OCI-LY1 (cell line): ENCODE data around the gene HAVCR1.

Experiments used
- H2AFZ ChIP-seq: fragments of 200-600 bp; sonication (generic), shearing (Covaris generic); 2 replicates; pipeline ENCODE4 v1.6.0; 2014; ENCODE audit warnings: antibody characterized with exemption, mild to moderate bottlenecking, low read length
- H3F3A ChIP-seq: fragments of 200-600 bp; sonication (generic), shearing (Covaris generic); 2 replicates; pipeline ENCODE4 v1.6.0; 2014; ENCODE audit warnings: mild to moderate bottlenecking, antibody characterized with exemption, low read length, moderate library complexity; ENCODE audit not compliant: insufficient read depth
- H3K27ac ChIP-seq: fragments of 200-600 bp; sonication (generic); 2 replicates; pipeline ENCODE4 v1.5.1; 2014; ENCODE audit warnings: low read length, mixed run types, mild to moderate bottlenecking, low read depth; ENCODE audit not compliant: poor library complexity, severe bottlenecking
- H3K27me3 ChIP-seq: fragments of 200-600 bp; sonication (generic); 2 replicates; pipeline ENCODE4 v1.6.0; 2014; ENCODE audit warnings: antibody characterized with exemption, mild to moderate bottlenecking, low read length, moderate library complexity; ENCODE audit not compliant: insufficient read depth
- H3K36me3 ChIP-seq: fragments of 200-600 bp; sonication (generic); 2 replicates; pipeline ENCODE4 v1.6.1; 2014; ENCODE audit warnings: mild to moderate bottlenecking, antibody characterized with exemption, low read length, moderate library complexity, mixed read lengths; ENCODE audit not compliant: insufficient read depth
- H3K4me1 ChIP-seq: fragments of 200-600 bp; sonication (generic); 2 replicates; pipeline ENCODE4 v1.5.1; 2014; ENCODE audit warnings: mild to moderate bottlenecking, low read length, moderate library complexity; ENCODE audit not compliant: insufficient read depth, severe bottlenecking
- H3K4me2 ChIP-seq: fragments of 200-600 bp; sonication (generic), shearing (Covaris generic); 2 replicates; pipeline ENCODE4 v1.6.1; 2014; ENCODE audit warnings: low read length
- H3K4me3 ChIP-seq: fragments of 200-600 bp; sonication (generic); 2 replicates; pipeline ENCODE4 v1.5.1; 2014; ENCODE audit warnings: low read length, low read depth, mild to moderate bottlenecking, mixed read lengths; ENCODE audit not compliant: poor library complexity, severe bottlenecking
- H3K79me2 ChIP-seq: fragments of 200-600 bp; shearing (Covaris generic); 2 replicates; pipeline ENCODE4 v1.6.1; 2016; ENCODE audit warnings: mixed run types, low read length, mixed read lengths; ENCODE audit not compliant: insufficient read depth
- H3K9ac ChIP-seq: fragments of 200-600 bp; sonication (generic), shearing (Covaris generic); 2 replicates; pipeline ENCODE4 v1.6.1; 2014; ENCODE audit warnings: mild to moderate bottlenecking, low read length, mixed read lengths
- H3K9me2 ChIP-seq: fragments of 200-600 bp; sonication (generic), shearing (Covaris generic); 2 replicates; pipeline ENCODE4 v1.6.1; 2014; ENCODE audit warnings: low read depth, mild to moderate bottlenecking, low read length, mixed read lengths
- H3K9me3 ChIP-seq: fragments of 200-600 bp; shearing (Covaris generic); 2 replicates; pipeline ENCODE4 v1.6.1; 2014; ENCODE audit warnings: low read length, mixed read lengths
- H4K20me1 ChIP-seq: fragments of 200-600 bp; sonication (generic), shearing (Covaris generic); 2 replicates; pipeline ENCODE4 v1.6.0; 2016; ENCODE audit warnings: mild to moderate bottlenecking, low read length; ENCODE audit not compliant: insufficient read depth
- EZH2 ChIP-seq: fragments of 200-600 bp; sonication (generic), shearing (Covaris generic); IDR thresholded peaks from 2 replicates; pipeline ENCODE4 v1.8.0; 2017; ENCODE audit warnings: borderline replicate concordance, mixed run types, mild to moderate bottlenecking, antibody characterized with exemption, low read length, moderate library complexity, mixed read lengths
- TF ChIP-seq, protein P1 (sequence below): fragments of 200-600 bp; sonication (generic), shearing (Covaris generic); IDR thresholded peaks from 2 replicates; pipeline ENCODE4 v1.5.1; 2017; ENCODE audit warnings: mild to moderate bottlenecking, antibody characterized with exemption, low read length, moderate library complexity, mixed read lengths

The HAVCR1 gene

DNA sequence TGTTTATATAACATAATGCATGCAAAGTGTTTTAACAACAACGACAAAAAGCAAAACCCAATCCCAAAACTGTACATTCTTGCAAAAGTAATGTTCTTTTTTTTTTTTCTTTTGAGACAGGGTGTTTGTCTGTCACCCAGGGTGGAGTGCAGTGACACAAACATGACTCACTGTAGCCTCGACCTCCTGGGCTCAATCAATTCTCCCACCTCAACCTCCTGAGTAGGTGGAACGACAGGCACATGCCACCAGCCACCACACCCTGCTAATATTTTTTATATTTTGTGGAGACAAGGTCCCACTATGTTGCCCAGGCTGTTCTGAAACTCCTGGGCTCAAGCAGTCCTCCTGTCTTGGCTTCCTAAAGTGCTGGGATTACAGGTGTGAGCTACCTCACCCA, 13.6 kb upstream of the HAVCR1 start:
- Histone ChIP-seq H3K36me3 (no peaks in the 10 kb centered on the region), H3K79me2 (no peaks in the 10 kb centered on the region), H3K4me2 (no peak overlapping the region), H4K20me1 (no peaks in the 10 kb centered on the region), H3F3A (no peaks in the 10 kb centered on the region), H3K27ac (no peak overlapping the region), H3K9me3 (no peaks in the 10 kb centered on the region), H3K9me2 (no peaks in the 10 kb centered on the region), H2AFZ (no peak overlapping the region), H3K4me1 (no peaks in the 10 kb centered on the region), H3K4me3 (no peak overlapping the region), H3K27me3 (0 out of 2 replicates have a peak, but pooled peaks cover 3% of the 10 kb centered on the region), H3K9ac (no peak overlapping the region)
- no peak for TF ChIP-seq EZH2
- TF ChIP-seq, protein P1, sequence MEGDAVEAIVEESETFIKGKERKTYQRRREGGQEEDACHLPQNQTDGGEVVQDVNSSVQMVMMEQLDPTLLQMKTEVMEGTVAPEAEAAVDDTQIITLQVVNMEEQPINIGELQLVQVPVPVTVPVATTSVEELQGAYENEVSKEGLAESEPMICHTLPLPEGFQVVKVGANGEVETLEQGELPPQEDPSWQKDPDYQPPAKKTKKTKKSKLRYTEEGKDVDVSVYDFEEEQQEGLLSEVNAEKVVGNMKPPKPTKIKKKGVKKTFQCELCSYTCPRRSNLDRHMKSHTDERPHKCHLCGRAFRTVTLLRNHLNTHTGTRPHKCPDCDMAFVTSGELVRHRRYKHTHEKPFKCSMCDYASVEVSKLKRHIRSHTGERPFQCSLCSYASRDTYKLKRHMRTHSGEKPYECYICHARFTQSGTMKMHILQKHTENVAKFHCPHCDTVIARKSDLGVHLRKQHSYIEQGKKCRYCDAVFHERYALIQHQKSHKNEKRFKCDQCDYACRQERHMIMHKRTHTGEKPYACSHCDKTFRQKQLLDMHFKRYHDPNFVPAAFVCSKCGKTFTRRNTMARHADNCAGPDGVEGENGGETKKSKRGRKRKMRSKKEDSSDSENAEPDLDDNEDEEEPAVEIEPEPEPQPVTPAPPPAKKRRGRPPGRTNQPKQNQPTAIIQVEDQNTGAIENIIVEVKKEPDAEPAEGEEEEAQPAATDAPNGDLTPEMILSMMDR = no peak

DNA sequence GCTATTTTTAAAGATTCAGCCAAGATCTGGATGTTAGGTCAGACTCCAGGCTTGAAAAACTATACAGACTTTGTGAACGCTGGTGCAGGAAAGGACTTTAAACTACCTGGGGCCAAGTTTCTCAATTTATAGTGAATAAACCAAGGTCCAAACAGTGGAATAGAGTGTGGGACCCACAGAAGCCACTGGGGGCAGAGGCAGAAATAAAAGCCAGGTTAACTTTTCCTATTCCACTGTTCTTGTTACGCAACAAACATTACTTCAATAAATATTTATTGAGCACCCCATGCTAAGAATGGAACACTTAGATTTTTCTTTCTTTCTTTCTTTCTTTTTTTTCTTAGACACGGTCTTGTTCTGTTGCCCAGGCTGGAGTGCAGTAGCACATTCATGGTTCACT, 11.0 kb upstream of the HAVCR1 start:
- 0 out of 2 replicates have a peak, but pooled peaks cover 3% of the 10 kb centered on the region for H3K27me3 ChIP-seq
- no peaks in the 10 kb centered on the region for H3K36me3 ChIP-seq
- no peak overlapping the region for H3K4me2 ChIP-seq
- no peaks in the 10 kb centered on the region for H3K79me2 ChIP-seq
- H2AFZ ChIP-seq = no peak overlapping the region
- H3K9me3 ChIP-seq = no peaks in the 10 kb centered on the region
- H4K20me1 ChIP-seq = no peaks in the 10 kb centered on the region
- no peaks in the 10 kb centered on the region for H3F3A ChIP-seq
- no peak overlapping the region for H3K4me3 ChIP-seq
- H3K4me1 ChIP-seq = no peaks in the 10 kb centered on the region
- H3K27ac ChIP-seq = no peak overlapping the region
- no peaks in the 10 kb centered on the region for H3K9me2 ChIP-seq
- no peak for TF ChIP-seq EZH2
- TF ChIP-seq, protein P1 = no peak; the same call in 1 of the 2 replicates
- H3K9ac ChIP-seq = no peak overlapping the region

DNA sequence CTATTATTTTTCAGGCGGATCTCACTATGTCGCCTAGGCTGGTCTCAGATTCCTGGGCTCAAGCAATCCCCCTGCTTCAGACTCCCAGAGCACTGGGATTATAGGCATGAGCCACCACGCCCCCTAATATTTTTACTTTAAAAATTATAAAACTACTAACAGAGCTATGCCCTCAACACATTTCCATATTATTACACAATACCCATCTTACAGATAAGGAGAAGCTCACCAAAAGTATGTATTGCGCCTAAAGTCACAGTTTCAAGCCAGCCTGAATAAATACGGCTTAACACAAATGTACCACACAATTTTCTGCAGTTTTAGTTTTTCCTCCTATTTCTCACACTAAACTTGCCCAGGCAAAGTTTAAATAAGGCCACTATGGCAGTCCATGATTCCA, 9.9 kb upstream of the HAVCR1 start:
- TF ChIP-seq EZH2 = no peak
- TF ChIP-seq, protein P1 = no peak
- no peaks in the 10 kb centered on the region for H3K79me2 ChIP-seq
- H3K4me1 ChIP-seq = no peaks in the 10 kb centered on the region
- H3K9me3 ChIP-seq = no peaks in the 10 kb centered on the region
- H4K20me1 ChIP-seq = no peaks in the 10 kb centered on the region
- H2AFZ ChIP-seq = no peak overlapping the region
- no peaks in the 10 kb centered on the region for H3K36me3 ChIP-seq
- H3F3A ChIP-seq = no peaks in the 10 kb centered on the region
- no peak overlapping the region for H3K4me3 ChIP-seq
- H3K9me2 ChIP-seq = no peaks in the 10 kb centered on the region
- no peak overlapping the region for H3K27ac ChIP-seq
- no peak overlapping the region for H3K9ac ChIP-seq
- H3K4me2 ChIP-seq = no peak overlapping the region
- 0 out of 2 replicates have a peak, but pooled peaks cover 3% of the 10 kb centered on the region for H3K27me3 ChIP-seq
